ENCODE data around the gene OPA3.

OPA3 gene

DNA sequence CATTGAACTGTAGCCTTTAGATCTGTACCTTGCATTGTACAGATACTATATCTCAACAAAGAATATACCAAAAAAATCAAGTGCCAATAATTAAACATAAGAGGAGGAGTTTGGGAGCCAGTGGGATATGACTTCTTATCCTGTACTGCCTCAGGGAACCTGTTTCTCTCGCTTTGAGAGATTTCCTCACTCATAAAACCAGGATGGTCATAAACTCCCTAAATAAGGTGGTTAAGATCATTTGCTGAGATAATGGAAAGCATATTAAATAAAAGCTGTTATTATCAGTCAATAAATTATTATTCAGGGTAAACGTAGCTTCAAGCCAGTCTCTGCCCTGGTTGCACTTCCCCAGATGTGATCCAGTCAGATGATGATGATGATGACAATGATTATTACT is 17.0 kb downstream of the OPA3 start:
- DNase-seq (ENCODE audit: low spot score) = no peak

DNA sequence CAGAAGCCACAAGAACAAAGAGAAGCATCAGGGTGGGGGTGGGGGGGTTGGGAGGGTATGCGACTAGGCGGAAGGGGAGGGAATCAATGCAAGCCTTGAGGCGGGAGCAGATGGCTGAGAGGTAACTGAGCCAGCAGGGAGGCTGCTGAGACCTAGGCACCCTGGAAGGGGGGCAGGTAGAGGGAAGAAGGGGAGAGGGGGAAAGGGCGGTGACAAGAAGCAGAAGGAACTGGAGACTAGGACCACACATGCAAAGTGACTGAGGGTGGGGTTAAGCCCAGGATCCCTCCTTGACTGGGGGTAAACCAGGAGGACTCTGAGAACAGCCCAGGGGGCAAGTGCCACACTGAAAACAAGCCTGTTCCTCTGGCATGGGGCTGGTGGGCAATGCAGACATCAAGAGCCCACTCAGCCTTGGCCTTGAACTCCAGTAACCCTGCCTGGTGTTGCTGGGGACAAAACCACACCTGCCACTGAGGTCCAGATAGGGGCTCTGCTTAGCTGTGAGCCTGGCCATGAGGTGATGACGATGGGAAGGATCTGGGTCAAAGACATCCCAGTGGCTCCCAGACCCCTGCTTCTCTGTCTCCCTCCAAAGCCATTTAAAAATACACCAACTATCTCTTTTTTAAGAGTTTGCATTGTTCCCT is 20.3 kb downstream of the OPA3 start:
- no peak for DNase-seq (ENCODE audit: low spot score)

DNA sequence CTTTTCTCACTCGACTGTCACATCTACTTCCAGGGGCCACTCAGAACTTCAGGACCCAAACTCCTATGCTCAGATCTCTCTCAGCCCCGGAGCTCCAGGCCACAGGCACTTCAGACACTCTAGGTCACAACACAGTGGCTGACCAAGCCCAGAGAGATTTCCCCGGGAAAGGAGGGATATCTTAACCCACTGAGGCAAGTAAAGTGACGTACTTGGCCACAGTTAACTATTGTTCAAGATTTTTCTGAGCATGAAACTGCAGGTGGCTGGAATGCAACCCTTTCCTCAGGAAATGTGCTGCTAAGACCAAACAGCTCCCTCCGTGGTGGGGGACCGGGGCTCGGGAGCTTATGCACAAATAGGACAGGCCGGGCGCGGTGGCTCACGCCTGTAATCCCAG is 23.9 kb downstream of the OPA3 start:
- no peak for DNase-seq (ENCODE audit: low spot score)

DNA sequence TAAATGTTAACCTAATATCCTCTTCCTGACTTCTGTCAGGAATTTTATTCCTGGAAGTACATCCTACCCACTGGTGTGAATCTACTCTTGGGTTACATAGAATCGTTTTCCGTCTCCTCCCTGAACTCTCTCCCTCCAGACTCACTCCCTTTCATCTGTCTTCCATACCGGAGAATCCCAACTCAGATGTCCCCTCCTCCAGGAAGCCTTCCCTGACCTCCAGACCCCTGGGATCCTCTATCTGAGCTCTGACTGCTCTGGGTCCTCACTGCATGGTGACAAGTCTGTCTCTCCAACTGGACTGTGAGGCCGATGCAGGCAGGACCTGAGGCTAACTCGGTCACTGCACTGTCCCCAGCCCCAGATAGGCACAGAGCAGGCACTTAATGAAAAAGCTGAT is 24.6 kb downstream of the OPA3 start:
- DNase-seq (ENCODE audit: low spot score) = no peak

DNA sequence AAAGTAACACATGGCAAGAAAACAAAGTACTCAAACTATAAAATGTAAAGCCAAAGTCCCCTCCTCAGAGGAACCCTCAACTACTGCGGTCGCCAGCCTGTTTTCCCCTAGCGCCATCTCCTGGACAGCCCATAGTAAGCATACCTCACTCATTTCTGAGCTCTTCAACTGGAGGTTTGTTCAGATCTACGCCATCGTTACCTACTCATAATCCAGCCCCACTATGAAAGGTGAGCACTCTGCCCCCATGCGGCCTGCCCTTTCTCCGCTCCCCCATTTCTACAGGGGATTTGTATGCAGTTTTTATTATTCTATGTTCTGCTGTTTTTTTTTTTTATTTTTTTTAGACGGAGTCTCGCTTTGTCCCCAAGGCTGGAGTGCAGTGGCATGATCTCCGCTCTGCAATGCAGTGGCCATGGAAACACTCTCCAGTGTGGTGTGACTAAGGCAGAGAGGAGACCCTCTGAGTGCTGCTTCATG is 26.2 kb downstream of the OPA3 start:
- DNase-seq (ENCODE audit: low spot score) = peak; percentile 42

DNA sequence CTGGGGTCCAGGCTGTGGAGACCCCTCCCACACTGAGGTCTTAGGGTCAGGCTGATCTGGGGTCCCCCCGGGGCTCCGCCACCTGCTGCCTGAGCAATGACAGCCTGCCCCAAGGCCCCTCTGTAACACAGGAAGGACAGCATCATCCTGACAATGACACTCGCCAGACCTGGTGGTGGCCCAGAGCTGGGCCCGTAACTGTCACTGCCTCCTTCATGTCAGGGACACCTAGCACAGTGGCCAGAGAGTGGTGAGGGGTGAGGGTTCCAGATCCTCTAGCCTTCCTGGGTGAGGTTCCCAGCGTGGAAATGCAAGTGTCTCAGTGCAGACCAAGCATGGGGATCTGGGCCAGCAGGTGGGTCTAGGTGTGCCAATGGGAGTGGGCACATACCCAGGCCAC is 27.8 kb downstream of the OPA3 start:
- DNase-seq (ENCODE audit: low spot score) = no peak

DNA sequence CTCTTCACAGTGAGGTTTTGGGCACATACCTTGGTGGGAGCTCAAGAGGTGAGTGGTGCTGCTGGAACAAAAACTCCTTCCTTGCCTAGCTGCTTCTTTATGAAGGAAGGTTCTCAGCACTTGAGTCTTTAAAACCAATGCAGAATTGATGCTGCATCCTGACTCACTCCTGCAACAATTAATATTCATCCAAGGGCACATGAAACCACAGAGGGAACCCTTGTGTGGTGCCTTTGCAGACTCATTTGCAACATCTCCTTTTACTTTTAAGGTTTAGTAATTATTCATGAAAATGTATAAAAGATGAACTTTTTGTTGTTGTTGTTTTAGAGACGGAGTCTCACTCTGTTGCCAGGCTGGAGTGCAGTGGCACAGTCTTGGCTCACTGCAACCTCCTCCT is 30.1 kb downstream of the OPA3 start:
- no peak for DNase-seq (ENCODE audit: low spot score)

DNA sequence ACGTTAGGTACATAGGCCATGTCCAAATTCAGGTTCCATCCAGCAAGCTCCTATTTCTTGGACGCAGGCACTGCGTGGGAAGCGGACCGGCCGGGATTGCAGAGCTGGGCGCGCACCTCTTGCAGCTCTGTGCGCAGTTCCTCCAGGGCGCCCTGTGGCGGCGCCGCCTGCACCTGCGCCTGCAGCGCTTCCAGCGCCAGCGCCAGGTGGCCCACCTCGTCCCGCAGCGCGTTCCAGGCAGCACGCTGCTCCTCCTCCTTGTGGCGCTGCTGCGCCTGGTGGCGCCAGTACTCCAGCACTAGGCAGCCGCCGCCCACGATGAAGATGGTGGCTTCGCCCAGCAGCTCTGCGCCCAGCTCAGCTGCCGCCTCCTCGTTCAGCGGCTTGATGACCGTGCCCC is 31.1 kb downstream of the OPA3 start:
- DNase-seq (ENCODE audit: low spot score) = no peak

DNA sequence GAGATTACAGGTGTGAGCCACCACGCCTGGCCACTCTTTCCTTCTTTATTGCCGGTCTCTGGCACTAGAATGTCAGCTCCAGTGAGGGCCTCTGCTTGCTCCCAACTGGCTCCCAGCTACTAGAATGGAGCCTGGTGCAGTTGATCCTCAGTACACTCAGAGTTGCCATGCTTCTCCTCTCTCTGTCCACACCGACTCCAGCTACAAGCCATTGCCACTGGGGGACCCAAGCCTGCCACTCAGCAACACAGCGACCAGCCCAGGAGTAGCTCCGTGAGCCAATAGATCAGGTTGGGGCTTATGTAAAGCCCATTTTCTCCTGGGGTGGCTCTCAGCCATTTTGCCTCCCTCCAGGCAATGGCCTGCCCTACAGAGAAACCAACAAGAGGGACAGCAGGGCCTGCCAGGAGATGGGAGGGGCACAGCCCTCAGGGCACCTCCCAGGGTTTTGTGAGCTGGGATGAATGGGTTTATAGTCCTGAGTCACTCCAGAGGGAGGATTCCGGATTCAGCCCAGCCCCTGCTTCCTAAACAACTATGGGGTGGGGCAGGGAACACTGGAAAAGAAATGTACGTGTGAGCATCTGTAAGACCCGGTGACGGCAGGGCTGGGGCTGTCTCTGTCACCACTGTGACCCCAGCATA is 36.5 kb downstream of the OPA3 start:
- no peak for DNase-seq (ENCODE audit: low spot score)

DNA sequence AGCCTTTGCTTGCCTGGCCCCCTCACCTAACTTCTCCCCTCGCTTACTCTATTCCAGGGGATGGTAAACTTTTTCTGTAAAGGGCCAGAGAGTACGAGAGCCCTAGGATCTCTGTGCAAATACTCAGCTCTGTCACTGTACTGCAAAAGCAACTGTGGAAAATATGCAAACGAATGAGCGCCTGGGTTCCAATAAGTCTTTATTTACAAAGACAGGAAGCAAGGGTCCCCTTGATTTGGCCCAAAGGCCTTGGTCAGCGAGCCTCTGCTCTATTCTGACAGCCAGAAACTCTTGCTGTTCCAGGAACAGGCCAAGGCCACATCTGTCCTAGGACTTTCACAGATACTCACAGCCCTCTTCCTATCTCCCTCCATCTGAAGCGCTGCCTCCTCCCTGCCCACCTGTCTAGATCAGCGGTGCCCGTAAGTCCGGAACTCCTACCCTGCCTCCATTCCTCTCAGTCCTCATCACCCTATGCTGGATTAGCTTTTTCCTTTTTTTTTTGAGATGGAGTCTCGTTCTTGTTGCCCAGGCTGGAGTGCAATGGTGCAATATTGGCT is 37.3 kb downstream of the OPA3 start:
- DNase-seq (ENCODE audit: low spot score) = no peak

DNA sequence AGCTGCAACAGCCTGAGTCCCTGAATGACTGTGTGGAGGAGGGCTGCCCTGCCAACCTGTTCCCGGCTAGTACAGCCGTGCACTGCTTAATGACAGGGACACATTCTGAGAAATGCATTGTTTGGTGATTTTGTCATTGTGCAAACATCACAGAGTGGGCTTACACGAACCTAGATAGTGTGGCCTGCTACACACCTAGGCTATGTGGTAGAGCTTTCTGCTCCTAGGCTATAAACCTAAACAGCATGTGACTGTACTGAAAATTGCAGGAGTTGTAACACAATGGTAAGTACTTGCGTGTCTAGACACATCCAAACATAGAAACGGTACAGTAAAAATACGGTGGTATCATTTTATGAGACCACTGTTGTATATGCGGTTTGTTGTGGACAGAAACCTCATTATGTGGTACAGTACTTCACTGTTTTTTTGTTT is 42.4 kb downstream of the OPA3 start:
- no peak for DNase-seq (ENCODE audit: low spot score)

DNA sequence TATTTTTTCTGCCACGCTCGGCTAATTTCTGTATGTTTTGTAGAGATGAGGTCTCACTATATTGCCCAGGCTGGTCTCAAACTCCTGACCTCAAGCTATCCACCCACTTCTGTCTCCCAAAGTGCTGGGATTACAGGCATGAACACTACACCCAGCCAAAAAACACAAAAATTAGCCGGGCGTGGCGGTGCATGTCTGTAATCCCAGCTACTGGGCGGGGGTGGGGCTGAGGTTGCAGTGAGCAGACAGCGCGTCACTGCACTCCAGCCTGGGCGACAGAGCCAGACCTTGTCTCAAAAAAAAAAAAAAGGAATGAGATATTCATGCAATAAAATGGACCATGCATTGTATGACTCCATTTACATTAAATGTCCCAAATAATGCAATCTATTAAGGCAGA is 45.1 kb downstream of the OPA3 start:
- DNase-seq (ENCODE audit: low spot score) = no peak

DNA sequence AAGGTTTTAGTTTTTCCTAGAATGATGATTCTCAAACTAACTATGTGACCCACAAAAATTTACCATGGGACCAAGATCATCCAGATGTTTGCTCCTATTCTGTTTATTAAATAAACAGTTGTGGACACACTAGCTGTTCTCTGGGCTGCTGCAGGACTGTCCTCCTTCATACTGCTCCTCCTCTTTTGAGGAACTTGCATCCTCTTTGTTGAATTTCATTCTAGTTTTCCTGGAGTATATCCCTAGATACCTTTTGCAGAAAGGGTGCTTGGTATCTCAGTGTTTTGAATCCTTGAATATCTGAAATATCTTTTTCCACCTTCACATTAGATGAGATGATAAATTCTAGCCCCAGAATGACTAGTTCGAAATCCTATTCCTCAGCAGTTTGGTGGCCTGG is 53.3 kb downstream of the OPA3 start:
- no peak for DNase-seq (ENCODE audit: low spot score)

DNA sequence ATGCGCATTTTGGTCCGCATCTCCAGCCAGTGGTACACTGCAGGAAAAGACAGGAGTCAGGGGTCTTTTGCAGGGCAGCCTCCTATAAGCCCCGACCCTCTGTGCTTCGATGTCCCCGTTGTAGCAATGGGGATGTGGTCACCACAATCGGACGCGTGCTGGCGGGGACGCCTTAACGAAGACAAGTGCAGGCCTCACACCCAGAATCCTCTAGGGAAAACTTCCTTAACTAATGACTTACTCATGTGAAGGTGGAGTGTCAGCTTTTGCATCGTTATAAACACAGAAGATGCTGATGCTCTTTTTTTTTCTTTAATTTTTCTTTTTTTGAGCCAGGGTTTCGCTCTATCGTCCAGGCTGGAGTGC is 55.2 kb downstream of the OPA3 start:
- no peak for DNase-seq (ENCODE audit: low spot score)

DNA sequence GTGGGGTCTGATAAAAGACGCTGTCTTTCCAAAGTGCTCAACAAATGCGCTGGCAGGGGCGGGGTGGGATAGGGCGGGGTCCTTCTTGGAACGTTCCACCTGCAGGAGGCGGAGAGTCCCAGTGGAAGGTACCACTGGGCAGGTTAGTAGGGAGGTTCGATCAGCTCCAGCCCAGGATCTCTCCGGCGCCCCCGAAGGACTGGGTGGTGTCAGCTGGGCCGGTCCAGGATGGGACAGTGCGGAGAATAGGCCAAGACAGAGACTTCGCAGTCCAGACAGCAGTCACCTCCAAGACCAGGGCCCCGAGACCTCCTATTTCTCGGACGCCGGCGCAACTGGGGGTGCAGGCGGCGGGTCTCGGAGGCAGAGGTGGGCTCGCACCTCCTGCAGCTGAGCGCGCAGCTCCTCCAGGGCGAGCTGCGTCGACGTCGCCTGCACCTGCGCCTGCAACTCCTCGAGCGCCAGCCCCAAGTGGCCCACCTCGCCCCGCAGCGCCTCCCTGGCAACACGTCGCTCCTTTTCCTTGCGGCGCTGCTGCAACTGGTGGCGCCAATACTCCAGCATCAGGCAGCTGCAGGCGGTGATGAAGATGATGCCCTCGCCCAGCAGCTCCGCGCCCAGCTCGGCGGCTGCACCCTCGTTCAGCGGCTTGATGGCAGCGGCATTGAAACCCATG is 55.7 kb downstream of the OPA3 start:
- DNase-seq (ENCODE audit: low spot score) = no peak

DNA sequence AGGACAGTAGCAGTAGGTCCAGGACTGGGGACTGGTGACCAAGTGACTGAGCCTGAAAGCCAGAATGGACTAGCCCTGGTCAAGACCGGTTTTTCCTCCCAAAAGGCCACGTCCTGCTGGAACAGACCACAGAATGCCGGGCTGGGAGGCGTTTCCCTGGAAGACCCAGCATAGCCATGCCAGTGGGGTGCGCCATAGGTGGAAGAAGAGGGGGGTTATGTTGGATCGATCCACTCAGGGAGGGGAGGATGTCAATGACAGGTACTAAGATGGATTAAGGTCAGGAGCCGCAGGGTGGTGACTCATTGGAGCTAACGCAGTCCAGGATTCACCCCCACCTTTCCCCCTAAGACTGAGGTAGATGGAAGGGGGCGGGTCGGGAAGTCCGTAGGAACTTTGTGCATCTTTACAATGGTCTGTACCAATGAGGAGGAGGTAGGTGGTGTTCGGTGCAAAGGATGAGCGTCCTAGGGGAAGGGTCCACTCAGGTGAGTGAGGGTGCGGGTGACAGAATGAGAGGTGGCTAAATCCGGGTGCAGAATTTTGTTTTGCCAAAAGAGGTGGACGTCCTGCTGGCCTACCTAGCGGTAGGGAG is 56.4 kb downstream of the OPA3 start:
- DNase-seq (ENCODE audit: low spot score) = no peak

DNA sequence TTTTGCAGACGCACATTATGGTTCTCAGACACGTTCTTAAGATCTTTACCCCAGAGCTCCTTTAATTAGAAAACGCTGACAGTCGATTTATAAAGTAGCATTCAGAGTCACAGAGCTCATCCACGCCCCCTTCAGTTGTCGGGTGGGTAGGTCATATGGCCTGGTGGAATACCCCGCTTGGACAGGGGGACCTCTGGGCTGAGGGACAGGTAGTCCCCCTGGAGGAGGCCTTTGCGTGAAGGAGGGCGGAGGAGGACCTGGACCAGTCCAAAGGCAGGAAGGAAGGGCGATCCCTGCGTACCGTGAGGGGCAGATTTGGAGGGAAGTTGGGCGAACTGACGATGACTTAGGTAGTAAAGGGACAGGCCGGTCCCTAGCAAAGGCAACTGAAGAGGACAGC is 56.9 kb downstream of the OPA3 start:
- DNase-seq (ENCODE audit: low spot score) = no peak

DNA sequence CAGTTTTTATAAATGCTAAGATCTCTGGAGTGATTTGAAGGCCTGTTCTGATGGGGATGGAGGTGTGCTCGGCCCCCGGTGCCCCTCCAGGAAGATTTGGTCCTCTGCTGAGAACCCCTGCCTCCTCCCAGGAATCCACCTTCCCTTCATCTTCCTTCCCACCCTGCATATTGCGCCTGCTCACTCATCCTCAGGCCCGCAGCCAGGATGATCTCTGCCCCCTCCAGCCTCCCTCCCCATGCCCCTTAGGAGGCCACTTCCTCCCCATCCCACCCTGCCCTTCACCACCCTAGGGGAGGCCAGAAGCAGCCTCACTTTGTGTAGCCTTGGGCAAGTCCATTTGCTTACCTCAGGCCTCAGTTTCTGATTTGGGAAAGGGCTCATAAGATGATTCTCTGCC is 57.6 kb downstream of the OPA3 start:
- no peak for DNase-seq (ENCODE audit: low spot score)

DNA sequence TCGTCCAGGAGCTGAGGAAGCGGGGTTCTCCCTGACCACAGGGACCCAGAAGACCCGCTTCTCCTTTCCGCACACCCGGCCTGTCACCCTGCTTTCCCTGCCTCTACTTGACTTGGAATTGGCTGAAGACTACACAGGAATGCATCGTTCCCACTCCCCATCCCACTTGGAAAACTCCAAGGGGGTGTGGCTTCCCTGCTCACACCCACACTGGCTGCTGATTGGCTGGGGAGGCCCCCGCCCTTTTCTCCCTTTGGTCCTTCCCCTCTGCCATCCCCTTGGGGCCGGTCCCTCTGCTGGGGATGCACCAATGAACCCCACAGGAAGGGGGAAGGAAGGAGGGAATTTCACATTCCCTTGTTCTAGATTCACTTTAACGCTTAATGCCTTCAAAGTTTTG is 58.5 kb downstream of the OPA3 start:
- no peak for DNase-seq (ENCODE audit: low spot score)

DNA sequence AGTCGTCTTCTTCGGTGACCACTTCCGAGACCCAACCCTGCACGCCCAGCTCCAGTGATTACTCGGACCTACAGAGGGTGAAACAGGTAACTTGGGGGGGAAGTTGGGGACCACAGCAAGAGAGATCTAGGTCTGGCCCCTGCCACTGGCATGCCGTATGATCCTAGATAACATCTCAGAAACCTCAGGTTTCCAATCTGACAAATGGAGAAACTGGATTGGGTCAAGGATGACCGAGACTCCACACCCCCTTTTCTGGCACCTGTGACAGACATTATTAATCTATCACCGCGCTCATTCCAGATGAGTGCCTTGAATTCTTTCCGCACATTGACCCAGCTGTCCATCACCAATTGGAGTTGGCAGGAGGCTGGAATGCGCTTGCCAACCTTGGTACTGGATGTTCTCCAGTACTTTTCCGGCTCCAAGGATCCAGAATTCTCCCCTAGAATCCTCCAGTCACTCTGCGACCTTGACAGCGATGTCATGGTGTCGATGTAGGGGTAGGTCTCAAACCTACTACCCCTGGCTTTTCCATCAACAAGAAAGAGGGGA is 60.0 kb downstream of the OPA3 start:
- no peak for DNase-seq (ENCODE audit: low spot score)

DNA sequence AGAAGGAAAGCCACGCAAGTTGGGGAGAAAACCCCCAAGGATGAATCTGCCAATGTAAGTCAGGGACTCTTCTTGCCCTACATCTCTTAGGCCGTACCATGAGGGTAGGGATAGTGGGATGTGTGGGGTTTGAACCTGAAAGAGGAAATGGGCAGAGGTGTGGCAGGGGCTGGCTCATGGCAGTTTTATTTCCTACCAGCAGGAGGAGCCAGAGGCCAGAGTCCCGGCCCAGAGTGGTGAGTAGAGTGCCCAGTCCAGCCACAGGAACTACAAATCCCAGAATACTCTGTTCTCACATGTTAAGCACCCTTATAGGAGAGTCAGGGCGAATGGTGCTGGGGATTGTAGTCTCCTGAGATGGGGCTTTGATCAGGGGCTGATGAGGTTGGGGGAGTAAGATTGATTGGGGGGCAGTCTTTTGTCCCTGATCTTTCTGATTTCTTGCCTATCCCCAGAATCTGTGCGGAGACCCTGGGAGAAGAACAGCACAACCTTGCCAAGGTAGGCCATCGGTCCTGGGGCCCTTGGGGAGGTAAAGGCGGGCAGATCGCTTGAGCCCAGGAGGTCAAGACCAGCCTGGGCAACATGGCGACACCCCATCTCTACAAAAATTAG is 60.9 kb downstream of the OPA3 start:
- peak; percentile 90 for DNase-seq (ENCODE audit: low spot score)

All from hematopoietic multipotent progenitor cell treated with erythropoietin and hydrocortisone succinate and interleukin-3 and kit ligand, for 17 days (in vitro differentiated cells).